DOHH2 (cell line): ENCODE data around the gene MED23.

ENCODE experiments used
- H3F3A ChIP-seq: fragments of 200-600 bp; sonication (generic), shearing (Covaris generic); 2 replicates; pipeline ENCODE4 v1.6.0; 2016; ENCODE audit warnings: antibody characterized with exemption, mild to moderate bottlenecking; ENCODE audit not compliant: control insufficient read depth, insufficient read depth
- H3K27ac ChIP-seq: fragments of 200-600 bp; sonication (generic); 2 replicates; pipeline ENCODE4 v1.5.1; 2014; ENCODE audit warnings: low read depth, mild to moderate bottlenecking, low read length, moderate library complexity
- H3K27me3 ChIP-seq: fragments of 200-600 bp; sonication (generic); 2 replicates; pipeline ENCODE4 v1.6.1; 2014; ENCODE audit warnings: mild to moderate bottlenecking, low read length, mixed read lengths; ENCODE audit not compliant: control insufficient read depth
- H3K36me3 ChIP-seq: fragments of 200-600 bp; sonication (generic); 2 replicates; pipeline ENCODE4 v1.6.1; 2014; ENCODE audit warnings: mild to moderate bottlenecking, low read length, moderate library complexity, mixed read lengths; ENCODE audit not compliant: control insufficient read depth
- H3K4me1 ChIP-seq: fragments of 200-600 bp; sonication (generic); 2 replicates; pipeline ENCODE4 v1.6.1; 2014; ENCODE audit warnings: mild to moderate bottlenecking, low read length, mixed read lengths; ENCODE audit not compliant: control insufficient read depth
- H3K4me2 ChIP-seq: fragments of 200-600 bp; sonication (generic); 2 replicates; pipeline ENCODE4 v1.6.0; 2014; ENCODE audit warnings: mild to moderate bottlenecking, low read length, moderate library complexity
- H3K4me3 ChIP-seq: fragments of 200-600 bp; sonication (generic); 2 replicates; pipeline ENCODE4 v1.5.1; 2014; ENCODE audit warnings: mild to moderate bottlenecking, low read length, mixed read lengths
- H3K79me2 ChIP-seq: fragments of 200-600 bp; sonication (generic); 2 replicates; pipeline ENCODE4 v1.6.1; 2014; ENCODE audit warnings: mild to moderate bottlenecking, low read length, mixed read lengths; ENCODE audit not compliant: control insufficient read depth
- H3K9me2 ChIP-seq: fragments of 200-600 bp; sonication (generic); replicated peaks from 2 replicates; pipeline ENCODE4 v1.6.1; 2014; ENCODE audit warnings: mild to moderate bottlenecking, low read length, mixed read lengths; ENCODE audit not compliant: control insufficient read depth
- H3K9me3 ChIP-seq: fragments of 200-600 bp; sonication (generic); 2 replicates; pipeline ENCODE4 v1.6.1; 2014; ENCODE audit warnings: antibody characterized with exemption, low read length, mixed read lengths; ENCODE audit not compliant: control insufficient read depth, insufficient read depth
- H4K20me1 ChIP-seq: fragments of 200-600 bp; sonication (generic); 2 replicates; pipeline ENCODE4 v1.6.0; 2014; ENCODE audit warnings: low read depth, mild to moderate bottlenecking, antibody characterized with exemption, low read length, moderate library complexity; ENCODE audit not compliant: control insufficient read depth, insufficient read depth
- EZH2phosphoT487 ChIP-seq: fragments of 200-600 bp; sonication (generic); IDR thresholded peaks from 2 replicates; pipeline ENCODE4 v1.6.1; 2017; ENCODE audit warnings: borderline replicate concordance, mild to moderate bottlenecking, antibody characterized with exemption, low read length, moderate library complexity, mixed read lengths
- TF ChIP-seq, protein P1 (sequence below): fragments of 200-600 bp; sonication (generic); IDR thresholded peaks from one replicate; pipeline ENCODE4 v1.5.1; 2014; ENCODE audit warnings: antibody characterized with exemption, mild to moderate bottlenecking, low read depth, low read length; ENCODE audit not compliant: poor library complexity, severe bottlenecking

The MED23 gene

DNA sequence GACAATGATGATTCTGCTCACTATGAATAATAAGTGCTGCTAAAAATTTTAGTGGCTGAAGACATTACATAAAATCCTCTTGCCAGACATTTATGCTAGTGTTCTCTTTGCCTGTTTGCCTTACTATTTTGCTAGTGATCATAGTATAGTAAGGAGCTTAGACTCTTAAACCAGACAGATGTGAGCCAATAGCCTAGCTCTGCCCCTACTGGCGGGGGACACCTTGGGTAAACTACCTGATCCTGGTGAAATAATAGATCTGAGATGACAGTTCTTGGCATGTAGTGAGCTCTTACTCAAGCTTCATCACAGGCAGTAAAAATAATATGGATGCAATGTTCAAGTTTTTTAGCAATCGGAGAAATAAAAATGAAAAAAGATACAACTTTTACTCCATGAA, 27.9 kb upstream of the MED23 start:
- H3K4me3 ChIP-seq = no peak overlapping the region
- peaks cover 31% of the 10 kb centered on the region for H3K4me1 ChIP-seq
- H3K4me2 ChIP-seq = no peak overlapping the region
- no peak overlapping the region for H3K27ac ChIP-seq
- peaks cover 87% of the 10 kb centered on the region for H3K36me3 ChIP-seq
- no peaks in the 10 kb centered on the region for H3K9me3 ChIP-seq
- H3F3A ChIP-seq = no peaks in the 10 kb centered on the region
- TF ChIP-seq, protein P1, sequence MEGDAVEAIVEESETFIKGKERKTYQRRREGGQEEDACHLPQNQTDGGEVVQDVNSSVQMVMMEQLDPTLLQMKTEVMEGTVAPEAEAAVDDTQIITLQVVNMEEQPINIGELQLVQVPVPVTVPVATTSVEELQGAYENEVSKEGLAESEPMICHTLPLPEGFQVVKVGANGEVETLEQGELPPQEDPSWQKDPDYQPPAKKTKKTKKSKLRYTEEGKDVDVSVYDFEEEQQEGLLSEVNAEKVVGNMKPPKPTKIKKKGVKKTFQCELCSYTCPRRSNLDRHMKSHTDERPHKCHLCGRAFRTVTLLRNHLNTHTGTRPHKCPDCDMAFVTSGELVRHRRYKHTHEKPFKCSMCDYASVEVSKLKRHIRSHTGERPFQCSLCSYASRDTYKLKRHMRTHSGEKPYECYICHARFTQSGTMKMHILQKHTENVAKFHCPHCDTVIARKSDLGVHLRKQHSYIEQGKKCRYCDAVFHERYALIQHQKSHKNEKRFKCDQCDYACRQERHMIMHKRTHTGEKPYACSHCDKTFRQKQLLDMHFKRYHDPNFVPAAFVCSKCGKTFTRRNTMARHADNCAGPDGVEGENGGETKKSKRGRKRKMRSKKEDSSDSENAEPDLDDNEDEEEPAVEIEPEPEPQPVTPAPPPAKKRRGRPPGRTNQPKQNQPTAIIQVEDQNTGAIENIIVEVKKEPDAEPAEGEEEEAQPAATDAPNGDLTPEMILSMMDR = no peak
- no peak for TF ChIP-seq EZH2phosphoT487
- H4K20me1 ChIP-seq = no peaks in the 10 kb centered on the region
- no peaks in the 10 kb centered on the region for H3K27me3 ChIP-seq
- H3K9me2 ChIP-seq = no peaks in the 10 kb centered on the region
- no peaks in the 10 kb centered on the region for H3K79me2 ChIP-seq

DNA sequence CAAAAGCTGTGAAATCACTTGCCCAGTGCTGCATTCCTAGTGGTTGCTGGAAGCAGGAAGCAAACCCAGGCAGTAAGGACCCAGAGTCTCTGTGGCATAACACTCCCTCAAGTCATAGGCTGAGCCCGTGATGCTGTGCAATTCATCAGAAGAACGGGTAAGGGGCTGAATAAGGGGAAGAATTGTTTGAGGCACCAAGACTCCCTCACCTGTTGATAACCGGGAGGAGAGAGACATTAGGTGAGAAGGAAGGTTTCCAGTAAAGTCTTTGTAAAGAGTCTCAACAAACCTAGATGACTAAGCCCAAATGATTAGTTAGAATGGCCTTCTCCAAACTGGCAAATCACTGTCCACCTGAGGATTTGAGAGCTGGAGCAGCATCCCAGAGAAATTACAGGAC, 27.3 kb upstream of the MED23 start:
- Histone ChIP-seq H3F3A (no peaks in the 10 kb centered on the region), H3K9me2 (no peaks in the 10 kb centered on the region), H3K36me3 (peaks cover 87% of the 10 kb centered on the region), H3K27ac (no peak overlapping the region), H3K4me1 (peaks cover 31% of the 10 kb centered on the region), H3K27me3 (no peaks in the 10 kb centered on the region), H3K4me2 (no peak overlapping the region), H3K4me3 (no peak overlapping the region), H3K79me2 (no peaks in the 10 kb centered on the region), H4K20me1 (no peaks in the 10 kb centered on the region), H3K9me3 (no peaks in the 10 kb centered on the region)
- TF ChIP-seq, protein P1 = no peak
- TF ChIP-seq EZH2phosphoT487 = no peak

- Histone ChIP-seq H3K27me3 (no peaks in the 10 kb centered on the region), H3K4me2 (no peak overlapping the region), H3F3A (no peaks in the 10 kb centered on the region), H3K79me2 (no peaks in the 10 kb centered on the region; the same call in 1 of the 2 replicates), H4K20me1 (no peaks in the 10 kb centered on the region), H3K27ac (no peak overlapping the region), H3K4me1 (peaks cover 31% of the 10 kb centered on the region), H3K36me3 (peaks cover 88% of the 10 kb centered on the region), H3K4me3 (no peak overlapping the region), H3K9me2 (no peaks in the 10 kb centered on the region), H3K9me3 (no peaks in the 10 kb centered on the region)
- no peak for TF ChIP-seq EZH2phosphoT487
- TF ChIP-seq, protein P1 = no peak
These were observed 26.3 kb upstream of the MED23 start for GRCh38 chr6:131654326-131654725.
